GM19240 (cell line): Measurements from ENCODE around the gene MAPK8IP2.
"Not testable (repeated sequence)": the region's sequence is repeated elsewhere in the genome, so short reads cannot be mapped to it uniquely, and the experiment has no call there.

Source experiments
- DNase-seq: peaks from one replicate; pipeline ENCODE4 v3.0.0; 2011; ENCODE audit warnings: low spot score; ENCODE audit not compliant: insufficient read length

Gene MAPK8IP2

GRCh38 chr22:50612528-50613221 is 12.1 kb downstream of the MAPK8IP2 start:
- no peak for DNase-seq

GRCh38 chr22:50613291-50613981 is 12.8 kb downstream of the MAPK8IP2 start:
- DNase-seq: no peak

- not testable (repeated sequence) for DNase-seq
Observed at GRCh38 chr22:50614296-50614695, 13.7 kb downstream of the MAPK8IP2 start.

DNA sequence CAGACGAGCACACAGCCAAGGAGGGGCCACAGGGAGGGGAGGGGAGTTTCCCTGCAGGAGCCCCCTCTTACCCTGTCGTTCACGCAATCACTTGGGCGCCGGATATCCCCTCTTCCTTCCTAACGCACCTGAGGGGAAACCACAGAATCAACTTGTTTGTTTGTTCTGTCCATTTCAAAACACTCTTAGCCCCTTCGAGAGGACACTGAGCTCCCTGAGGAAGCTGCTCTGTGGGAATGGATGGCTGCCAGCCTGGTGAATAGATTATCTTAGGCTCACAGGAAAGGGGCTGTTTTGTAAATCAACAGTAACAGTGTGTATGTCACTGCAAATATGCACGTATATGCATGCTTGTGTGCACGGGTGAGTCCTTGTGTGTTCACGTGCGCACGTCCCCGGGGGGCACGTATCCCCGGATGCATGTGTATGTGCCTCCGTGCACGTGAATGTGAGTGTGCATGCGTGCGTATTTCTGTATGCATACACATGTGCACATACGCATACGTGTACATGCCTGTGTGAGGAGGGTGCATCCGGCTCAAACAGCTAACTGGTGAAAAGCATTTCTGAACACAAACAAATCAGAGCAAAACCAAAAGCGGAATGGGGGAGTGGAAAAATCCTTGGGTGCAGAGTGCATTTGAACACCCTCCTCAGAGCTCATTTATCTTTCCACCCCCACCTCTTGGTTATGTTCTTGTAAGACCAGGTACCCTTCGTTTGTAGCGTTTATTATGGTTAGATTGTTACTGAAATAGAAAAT is 20.2 kb downstream of the MAPK8IP2 start:
- no peak for DNase-seq

DNA sequence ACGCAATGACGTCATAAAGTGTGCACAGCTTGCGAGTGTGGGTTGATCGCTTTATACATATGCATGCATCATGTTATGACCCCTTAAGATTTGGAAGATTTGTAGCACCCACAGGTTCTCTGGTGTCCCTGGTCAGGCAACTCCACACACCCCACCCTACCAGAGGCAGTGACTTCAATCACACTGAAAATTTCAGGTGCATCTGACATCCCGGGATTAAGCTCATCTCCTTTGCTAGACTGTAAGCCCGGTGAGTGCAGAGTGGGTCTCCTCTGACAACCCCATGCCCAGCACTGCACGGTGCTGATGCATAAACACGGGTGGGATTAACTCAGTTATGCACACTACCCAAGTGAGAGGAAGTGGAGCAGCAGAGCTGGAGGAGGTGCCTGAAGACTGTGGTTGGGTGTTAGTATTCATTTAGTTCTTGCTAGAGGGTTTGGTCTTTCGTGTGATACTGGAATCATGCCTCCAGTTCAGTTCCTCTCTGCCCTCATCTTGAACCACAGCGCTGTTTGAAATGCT is 20.8 kb downstream of the MAPK8IP2 start:
- no peak for DNase-seq

DNA sequence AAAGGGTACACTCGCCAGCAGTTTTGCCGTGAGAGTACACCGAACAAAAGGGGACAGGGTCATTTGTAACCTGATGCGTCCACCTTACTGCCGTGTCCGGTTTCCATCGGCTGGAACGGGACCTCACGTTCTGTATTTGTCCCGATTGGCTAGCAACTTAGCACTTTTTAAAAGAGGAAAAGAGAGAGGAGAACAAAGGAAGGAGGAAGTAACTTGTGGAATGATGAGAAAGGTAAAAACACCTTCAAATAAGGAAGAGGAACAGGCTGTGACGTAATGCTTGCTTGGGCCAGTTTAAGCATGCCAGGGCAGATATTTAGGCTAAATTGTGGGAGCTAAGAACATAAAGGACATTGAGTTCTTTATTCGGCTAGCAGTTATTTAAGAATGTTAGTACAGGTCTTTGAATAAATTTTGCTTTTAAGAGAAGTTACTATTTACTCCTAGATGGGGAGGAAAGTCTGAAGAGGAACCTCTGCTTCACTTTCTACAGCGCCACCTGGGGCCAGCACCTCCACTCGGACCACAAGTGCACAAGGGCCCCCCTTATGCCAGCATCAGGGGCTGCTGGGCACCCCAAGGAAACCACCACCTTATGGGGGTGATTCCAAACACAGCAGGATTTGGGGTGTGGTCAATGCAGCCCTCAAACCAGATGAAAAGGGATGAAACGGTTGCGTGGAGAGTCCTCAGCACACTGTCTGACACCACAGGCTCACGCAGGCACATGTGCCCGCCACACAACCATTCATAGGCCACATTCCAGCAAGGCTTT is 21.5 kb downstream of the MAPK8IP2 start:
- no peak for DNase-seq

DNA sequence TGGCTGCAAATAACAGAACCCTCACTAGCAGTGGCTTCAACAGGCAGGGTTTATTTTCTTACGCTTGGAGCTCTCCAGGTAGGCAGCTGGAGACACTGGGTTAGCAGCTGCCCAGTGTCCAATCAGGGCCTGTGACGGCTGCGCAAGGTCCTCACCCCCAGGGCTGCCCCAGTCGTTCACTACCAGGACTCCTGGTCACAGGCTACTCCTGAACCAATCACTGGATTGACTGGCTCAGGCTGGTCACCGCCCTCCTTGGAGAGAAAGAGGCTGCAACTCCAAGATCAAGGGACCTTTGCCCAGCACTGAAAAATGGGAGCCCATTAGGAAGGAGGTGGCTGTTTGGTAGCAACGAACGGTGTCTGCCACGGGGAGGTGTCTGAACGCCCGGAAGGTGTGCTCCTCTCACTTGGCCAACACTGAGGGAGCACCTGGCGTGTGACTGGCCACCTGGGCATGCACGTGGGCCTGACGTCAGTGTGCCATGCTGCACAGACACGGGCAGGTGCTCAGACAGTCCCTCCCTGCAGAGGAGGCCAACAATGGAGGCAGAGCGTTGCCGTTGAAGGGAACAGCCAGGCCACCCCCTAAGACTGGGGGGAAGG is 22.2 kb downstream of the MAPK8IP2 start:
- DNase-seq: no peak

- no peak for DNase-seq
Observed at GRCh38 chr22:50624347-50625130, 23.9 kb downstream of the MAPK8IP2 start.

DNA sequence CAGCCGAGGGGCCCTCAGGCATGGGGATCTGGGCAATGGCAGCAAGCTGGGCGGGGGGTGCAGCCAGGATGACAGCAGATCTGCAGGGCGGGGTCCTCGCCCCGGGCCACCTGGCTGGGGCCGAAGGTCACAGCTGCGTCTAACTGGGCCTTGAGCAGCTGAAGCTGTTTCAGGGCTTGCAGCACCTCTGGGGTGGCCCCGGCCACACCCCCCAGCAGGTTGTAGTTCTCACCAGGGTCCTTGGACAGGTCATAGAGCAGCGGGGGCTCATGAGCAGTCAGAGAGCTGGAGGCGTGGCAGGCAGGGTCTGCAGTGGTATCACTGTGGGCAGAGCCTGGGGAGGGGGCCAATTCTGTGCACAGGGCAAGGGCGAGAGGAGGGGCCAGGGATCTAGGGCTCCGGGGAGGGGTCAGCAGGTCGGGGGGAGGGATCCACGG is 24.6 kb downstream of the MAPK8IP2 start:
- DNase-seq: no peak

DNA sequence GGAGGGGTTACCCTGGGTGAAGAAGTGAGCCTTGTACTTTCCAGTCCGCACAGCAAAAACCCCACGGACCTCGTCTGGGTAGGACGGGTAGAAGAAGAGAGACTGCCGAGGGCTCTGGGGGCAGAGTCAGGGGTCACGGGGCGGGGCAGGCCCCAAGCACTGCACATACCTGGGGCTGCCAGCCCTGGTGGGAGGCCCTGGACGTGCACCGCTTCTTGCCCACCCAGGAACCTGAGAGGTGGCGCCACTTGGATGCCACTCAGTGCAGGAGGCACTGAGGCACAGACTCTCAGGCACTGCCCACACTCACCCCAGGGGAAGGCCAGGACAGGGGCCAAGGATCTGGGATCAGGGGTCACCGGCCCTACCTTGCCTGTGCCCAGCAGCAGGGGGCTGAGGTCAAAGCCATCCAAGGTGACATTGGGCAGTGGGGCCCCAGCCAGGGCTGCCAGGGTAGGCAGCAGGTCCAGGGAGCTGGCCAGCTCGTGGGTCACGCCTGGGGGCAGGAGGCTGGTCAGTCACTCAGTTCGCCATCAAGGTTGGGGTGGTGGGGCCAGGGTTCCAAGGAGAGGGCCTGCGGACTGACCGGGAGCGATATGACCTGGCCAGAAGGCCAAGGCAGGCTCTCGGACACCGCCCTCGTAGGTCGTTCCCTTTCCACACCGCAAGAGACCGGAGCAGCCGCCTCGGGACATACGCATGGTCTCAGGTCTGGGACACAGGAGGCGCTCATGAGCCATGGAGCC is 25.1 kb downstream of the MAPK8IP2 start:
- no peak for DNase-seq

DNA sequence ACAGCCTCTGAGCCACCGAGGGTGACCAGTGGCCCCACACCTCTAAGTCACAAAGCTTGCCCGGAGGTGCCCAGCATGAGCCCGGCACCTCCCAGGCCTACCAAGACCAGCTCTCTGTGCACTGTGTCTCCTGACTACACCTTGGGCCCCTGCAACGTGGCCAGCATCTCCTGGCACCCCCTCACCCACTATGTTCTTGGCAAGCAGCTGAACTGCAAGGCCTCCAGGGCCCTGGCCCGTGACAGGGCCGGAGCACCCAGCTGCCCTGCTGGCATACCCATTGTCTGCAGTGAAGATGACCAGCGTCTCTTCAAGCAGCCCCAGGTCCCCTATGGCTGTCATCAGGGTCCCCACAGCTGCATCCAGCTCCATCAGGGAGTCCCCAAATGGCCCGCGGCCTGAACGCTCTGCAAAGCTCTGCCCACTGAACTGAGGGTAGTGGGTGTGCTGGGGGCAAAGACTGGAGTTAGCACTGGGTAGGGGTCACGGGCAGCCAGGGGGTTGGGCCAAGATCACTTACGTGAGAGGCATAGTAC is 25.8 kb downstream of the MAPK8IP2 start:
- DNase-seq: no peak

DNA sequence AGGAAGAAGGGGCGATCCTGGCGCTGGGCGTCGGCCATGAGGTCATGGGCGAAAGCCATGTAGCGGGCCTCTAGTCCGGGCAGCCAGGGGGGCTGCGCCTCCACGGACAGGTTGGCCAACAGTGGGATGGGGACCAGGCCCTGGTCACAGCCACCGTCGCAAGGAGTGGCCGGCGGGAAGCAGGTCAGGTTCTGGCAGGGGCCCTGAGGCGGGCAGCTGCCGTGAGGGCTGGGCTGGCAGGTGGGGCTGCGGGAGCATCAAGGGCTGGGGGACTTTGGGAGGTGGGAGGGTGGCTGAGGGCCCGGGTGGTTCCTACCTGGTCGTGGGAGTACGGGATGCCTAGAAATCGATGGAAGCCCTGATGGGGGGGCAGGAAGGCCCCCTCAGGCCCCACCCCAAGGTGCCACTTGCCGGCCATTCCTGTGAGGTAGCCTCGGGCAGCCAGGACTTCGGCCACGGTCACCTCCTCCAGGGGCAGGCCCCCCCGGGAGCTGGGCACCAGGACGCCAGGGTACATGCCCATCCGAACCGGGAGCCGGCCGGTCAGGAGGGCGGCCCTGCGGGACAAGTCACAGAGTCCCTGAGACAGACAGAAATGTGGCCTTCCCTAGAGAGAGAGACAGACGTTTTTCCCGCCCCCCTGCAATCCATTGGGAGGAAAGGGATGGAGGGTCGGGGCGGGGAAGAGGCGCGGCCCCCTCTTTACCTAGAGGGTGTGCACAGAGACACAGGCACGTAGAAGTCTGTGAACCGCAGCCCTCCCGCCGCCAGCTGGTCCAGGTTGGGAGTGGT is 26.5 kb downstream of the MAPK8IP2 start:
- no peak for DNase-seq

- DNase-seq: no peak
Observed at GRCh38 chr22:50627642-50628542, 27.3 kb downstream of the MAPK8IP2 start, which contains the start of gene ARSA. Gene ARSA (minus strand): TSS chr22:50628152. CDS start chr22:50627779, 373 bp downstream.

GRCh38 chr22:50628543-50629134 is 28.0 kb downstream of the MAPK8IP2 start:
- DNase-seq: no peak

GRCh38 chr22:50630376-50630775 is 29.8 kb downstream of the MAPK8IP2 start:
- no peak for DNase-seq

GRCh38 chr22:50633086-50633485 is 32.5 kb downstream of the MAPK8IP2 start:
- DNase-seq: no peak

GRCh38 chr22:50633771-50634170 is 33.2 kb downstream of the MAPK8IP2 start:
- no peak for DNase-seq
